K562 (cell line): ENCODE measurements around the gene SPI1. TPM values are rescaled to one million over a fixed set of nuclear protein-coding genes. Genes with fewer than 3 reads are reported as not detected.

Experiments
- ATAC-seq: fragments of 200-7000 bp; cut with Tn5 transposase; 3 replicates; pipeline ENCODE4 v1.9.1; 2020; ENCODE audit warnings: moderate library complexity
- BruUV-seq: library from RNA; stranded (reverse); fragments of 400-500 nt; replicated peaks from 2 replicates; lab custom pipeline; 2021; lab: Mats Ljungman, UMichigan
- CTCF ChIA-PET: fragments of 300-600 bp; formaldehyde crosslinking; extraction: SDS; loops from one replicate; lab custom pipeline; 2021; ENCODE audit warnings: low intra/inter-chr PET ratio; lab: Yijun Ruan, JAX
- POLR2A ChIA-PET: fragments of 300-600, 350-650 bp; sonication (Branson Sonifier 250); formaldehyde crosslinking; extraction: SDS; loops from one replicate; lab custom pipeline; 2021; ENCODE audit warnings: antibody characterized with exemption, inconsistent platforms; lab: Yijun Ruan, JAX
- DNase-seq, 4 experiments: peaks; one replicate each; pipeline versions ENCODE4 v3.0.0 to v3.0.0-alpha.2; 2011 to 2018; ENCODE audit warnings: low spot score in 3 of 4, mixed read lengths in 3 of 4; ENCODE audit errors: extremely low read depth in 1 of 4
- FAIRE-seq: peaks from 2 replicates; lab custom pipeline; 2011; peaks lifted over from hg19 to GRCh38; lab: Jason Lieb, UNC
- H2AFZ ChIP-seq: 2 replicates; pipeline ENCODE4 v1.6.0; 2011; ENCODE audit warnings: low read depth, low read length, control low read depth, inconsistent platforms
- H3K27ac ChIP-seq: fragments of 200-600 bp; 3 replicates; pipeline ENCODE4 v1.8.0; 2011; ENCODE audit warnings: low read depth, mild to moderate bottlenecking, control low read depth, inconsistent platforms, low read length, moderate library complexity, mixed read lengths; ENCODE audit errors: extremely low read depth
- H3K27me3 ChIP-seq, 2 experiments: fragments of 300-600 bp in 1 of 2; 2 replicates in 1 of 2; 3 replicates in 1 of 2; pipeline versions ENCODE4 v1.6.0 to v1.8.0; 2011; ENCODE audit warnings: inconsistent platforms in 2 of 2, low read length in 2 of 2, mild to moderate bottlenecking in 1 of 2, mixed read lengths in 1 of 2, moderate library complexity in 1 of 2; ENCODE audit not compliant: control insufficient read depth in 2 of 2, insufficient read depth in 2 of 2
- H3K36me3 ChIP-seq: fragments of 300-600 bp; 3 replicates; pipeline ENCODE4 v1.8.0; 2011; ENCODE audit warnings: mild to moderate bottlenecking, low read length, inconsistent platforms; ENCODE audit not compliant: control insufficient read depth, insufficient read depth
- H3K4me1 ChIP-seq, 2 experiments: fragments of 200-600 bp in 1 of 2; replicated peaks in 1 of 2; 2 replicates in 1 of 2; 3 replicates in 1 of 2; pipeline versions ENCODE4 v1.5.1 to v1.8.0; 2011; ENCODE audit warnings: inconsistent platforms in 2 of 2, low read length in 2 of 2, mild to moderate bottlenecking in 1 of 2, mixed read lengths in 1 of 2, moderate library complexity in 1 of 2; ENCODE audit not compliant: control insufficient read depth in 2 of 2, insufficient read depth in 2 of 2
- H3K4me2 ChIP-seq: 2 replicates; pipeline ENCODE4 v1.6.1; 2011; ENCODE audit warnings: low read length, control low read depth, inconsistent platforms, mixed read lengths; ENCODE audit not compliant: insufficient read depth
- H3K4me3 ChIP-seq: fragments of 200-600 bp; sonication (generic), shearing (Covaris generic); 2 replicates; pipeline ENCODE4 v1.5.1; 2016; ENCODE audit warnings: control low read depth, inconsistent platforms
- H3K79me2 ChIP-seq: fragments of 200-600 bp; 3 replicates; pipeline ENCODE4 v1.8.0; 2011; ENCODE audit warnings: low read length, inconsistent platforms; ENCODE audit not compliant: control insufficient read depth, insufficient read depth
- H3K9ac ChIP-seq, 2 experiments: 2 replicates each; pipeline versions ENCODE4 v1.6.0 to v1.6.1; 2011; ENCODE audit warnings: low read depth in 2 of 2, low read length in 2 of 2, control low read depth in 1 of 2, inconsistent platforms in 1 of 2, mild to moderate bottlenecking in 1 of 2, mixed read lengths in 1 of 2; ENCODE audit not compliant: insufficient read depth in 1 of 2
- H3K9me1 ChIP-seq: one replicate; pipeline ENCODE4 v1.6.0; 2011; ENCODE audit warnings: inconsistent platforms, mild to moderate bottlenecking, low read length, moderate library complexity; ENCODE audit not compliant: control insufficient read depth, insufficient read depth
- H3K9me3 ChIP-seq: replicated peaks from 2 replicates; pipeline ENCODE4 v1.5.1; 2011; ENCODE audit warnings: low read depth, low read length, inconsistent platforms; ENCODE audit not compliant: control insufficient read depth, insufficient read depth
- H4K20me1 ChIP-seq: replicated peaks from 2 replicates; pipeline ENCODE4 v1.6.1; 2011; ENCODE audit warnings: low read length, inconsistent platforms, mixed read lengths; ENCODE audit not compliant: control insufficient read depth, insufficient read depth
- ARID1B ChIP-seq: fragments of 450-650 bp; IDR thresholded peaks from 2 replicates; pipeline ENCODE4 v1.6.1; 2016; ENCODE audit warnings: antibody characterized with exemption, mild to moderate bottlenecking, inconsistent platforms
- CBFA2T3 ChIP-seq: fragments of 450-650 bp; IDR thresholded peaks from 2 replicates; pipeline ENCODE4 v1.6.1; 2017
- DPF2 ChIP-seq: fragments of 450-650 bp; IDR thresholded peaks from 2 replicates; pipeline ENCODE4 v1.6.1; 2016
- EGR1 ChIP-seq: fragments of 450-650 bp; conservative IDR thresholded peaks from 2 replicates; pipeline ENCODE4 v1.6.1; 2017; ENCODE audit warnings: mild to moderate bottlenecking
- HDAC1 ChIP-seq, 2 experiments: fragments of 450-650 bp; IDR thresholded peaks; 2 replicates each; pipeline ENCODE4 v1.6.1; 2016 to 2017; ENCODE audit warnings: inconsistent platforms in 1 of 2, mild to moderate bottlenecking in 1 of 2, moderate library complexity in 1 of 2
- KDM1A ChIP-seq, 2 experiments: fragments of 450-650 bp; IDR thresholded peaks; 2 replicates each; pipeline ENCODE4 v1.6.1; 2016; ENCODE audit warnings: mild to moderate bottlenecking in 2 of 2
- MEIS2 ChIP-seq: fragments of 450-650 bp; IDR thresholded peaks from 2 replicates; pipeline ENCODE4 v1.6.1; 2014; ENCODE audit warnings: mild to moderate bottlenecking; ENCODE audit not compliant: partially characterized antibody
- MXD1 ChIP-seq: fragments of 250-450 bp; sonication (Bioruptor Pico); IDR thresholded peaks from 2 replicates; pipeline ENCODE4 v1.8.0; 2021; ENCODE audit warnings: borderline replicate concordance, mild to moderate bottlenecking, moderate library complexity; ENCODE audit not compliant: poor library complexity, severe bottlenecking
- NEUROD1 ChIP-seq: fragments of 150-350 bp; IDR thresholded peaks from 2 replicates; pipeline ENCODE4 v1.6.1; 2014; ENCODE audit warnings: borderline replicate concordance, low read length, low read depth; ENCODE audit not compliant: partially characterized antibody
- NFIC ChIP-seq: fragments of 450-650 bp; IDR thresholded peaks from 2 replicates; pipeline ENCODE4 v1.6.1; 2017; ENCODE audit warnings: mild to moderate bottlenecking, inconsistent platforms
- POU5F1 ChIP-seq: fragments of 150-350 bp; IDR thresholded peaks from 2 replicates; pipeline ENCODE4 v1.6.1; 2014; ENCODE audit warnings: borderline replicate concordance, low read length, low read depth, mild to moderate bottlenecking; ENCODE audit not compliant: partially characterized antibody
- RCOR1 ChIP-seq, 2 experiments: IDR thresholded peaks; 2 replicates each; pipeline ENCODE4 v1.6.1; 2012; ENCODE audit warnings: low read depth in 2 of 2, low read length in 2 of 2, borderline replicate concordance in 1 of 2, improper control_type of control experiment in 1 of 2
- SOX6 ChIP-seq: fragments of 450-650 bp; IDR thresholded peaks from 2 replicates; pipeline ENCODE4 v1.6.1; 2014; ENCODE audit warnings: mild to moderate bottlenecking
- STAT5A ChIP-seq: IDR thresholded peaks from 2 replicates; pipeline ENCODE4 v1.6.1; 2012; ENCODE audit warnings: low read length, inconsistent platforms, borderline replicate concordance
- ZBTB1 ChIP-seq: sonication (generic); formaldehyde crosslinking; IDR thresholded peaks from 2 replicates; pipeline ENCODE4 v1.8.1; 2023; ENCODE audit warnings: missing genetic modification reagents, low read depth, mild to moderate bottlenecking, borderline replicate concordance
- ZNF551 ChIP-seq: fragments of 250-450 bp; sonication (Bioruptor Pico); IDR thresholded peaks from 2 replicates; pipeline ENCODE4 v1.5.0; 2021; ENCODE audit warnings: mild to moderate bottlenecking, moderate library complexity
- ZNF740 ChIP-seq, 3 experiments: fragments of 200-800 bp in 1 of 3; sonication (Bioruptor generic) in 1 of 3; sonication (generic) in 1 of 3; formaldehyde crosslinking in 1 of 3; IDR thresholded peaks; 2 replicates each; pipeline versions ENCODE4 v1.6.1 to v1.8.0; 2016 to 2022; ENCODE audit warnings: mild to moderate bottlenecking in 2 of 3, missing compliant biosample characterization in 2 of 3, missing genetic modification characterization in 2 of 3, missing genetic modification reagents in 1 of 3
- WGBS: fragments of 100-300 bp; shearing (Covaris generic); methylation state at CpG from one replicate; pipeline ENCODE4 v1.1.6; 2016; ENCODE audit warnings: low coverage, mixed read lengths; ENCODE audit not compliant: insufficient coverage; ENCODE audit errors: missing lambda C conversion rate; 5-methylcytosine and 5-hydroxymethylcytosine counted together
- in situ Hi-C: fragments of 300-500 bp; cut with MboI; formaldehyde crosslinking; loops from 4 replicates; pipeline ENCODE4 v1.15.0; 2018; ENCODE audit warnings: inconsistent platforms, mixed read lengths
- intact Hi-C: fragments of 100-400 bp; cut with micrococcal nuclease; formaldehyde crosslinking; loops from 2 replicates; pipeline ENCODE4 v1.14.2; 2022
- polyA plus RNA-seq, 8 experiments: library from polyadenylated mRNA; depleted of rRNA in 4 of 8; stranded (reverse) in 5 of 8; unstranded in 3 of 8; fragments of >200 nt; fragmentation: Nextera tagmentation in 2 of 8; fragmentation: Illumina TruSeq in 1 of 8; extraction: Ambion mirVana in 2 of 8; extraction: Trizol in 1 of 8; gene quantifications; 2 replicates each; pipeline versions ENCODE4 v1.2.1 to v1.2.3, GENCODE V29; 2011 to 2014; ENCODE audit warnings: inconsistent platforms in 1 of 8, missing spikeins in 1 of 8
- total RNA-seq, 7 experiments: library from RNA; depleted of rRNA in 6 of 7; stranded (reverse); fragments of >200 nt in 6 of 7; fragmentation: Illumina TruSeq in 2 of 7; extraction: Trizol in 2 of 7; gene quantifications; 2 replicates each; pipeline versions ENCODE4 v1.2.1 to v1.2.3, GENCODE V29; 2011 to 2021; ENCODE audit warnings: low replicate concordance in 1 of 7
- TF ChIP-seq, protein P1 (sequence below): fragments of 450-650 bp; IDR thresholded peaks from 2 replicates; pipeline ENCODE4 v1.6.1; 2016

Gene SPI1
- total and polyA plus RNA-seq, 9 of the 15 experiments (the other 6 are each of a cell fraction or from before 2014, with no cell fraction given) = 0.10 to 33.7 (median 10.3) TPM

- TF ChIP-seq MXD1 (CRISPR knock-in tag) (no peak), STAT5A (no peak)
Observed at GRCh38 chr11:47372422-47372821, 5.9 kb downstream of the SPI1 start (continued).

GRCh38 chr11:47369676-47370075 is 8.7 kb downstream of the SPI1 start:
- DNase-seq (peak in 1 of 4 experiments; percentile 40), FAIRE-seq (peak; percentile 35), ATAC-seq (peak; percentile 12; the same call in 2 of the 3 replicates)
- Histone ChIP-seq H3K27me3 (no peaks in the 10 kb centered on the region), H3K9me1 (no peaks in the 10 kb centered on the region), H3K4me3 (no peak overlapping the region), H3K79me2 (no peaks in the 10 kb centered on the region), H3K4me2 (peak overlapping the region; percentile 31; the same call in 1 of the 2 replicates), H3K9ac (no peak overlapping the region; a peak in 1 of 4 replicates), H3K9me3 (no peaks in the 10 kb centered on the region), H4K20me1 (no peaks in the 10 kb centered on the region), H3K4me1 (peaks cover 12 to 26% of the 10 kb centered on the region in 2 experiments; a peak in 4 of 5 replicates), H3K36me3 (peaks cover 7% of the 10 kb centered on the region; the same call in 1 of the 3 replicates), H3K27ac (no peak overlapping the region), H2AFZ (peak overlapping the region; percentile 38; the same call in 1 of the 2 replicates)
- CTCF ChIA-PET = no interaction called here
- TF ChIP-seq RCOR1 (IDR thresholded peaks at IDR 0.05; ENCODE audit: borderline replicate concordance in 1 of 2, low read depth in 2 of 2, low read length in 2 of 2) (peak in 1 of 2 experiments; percentile 24; a peak in 1 of 4 replicates), SOX6 (peak; percentile 55; the same call in 1 of the 2 replicates), ZNF551 (CRISPR knock-in tag) (no peak), KDM1A (IDR thresholded peaks at IDR 0.05) (peak; percentile 63 to 74), MEIS2 (peak; percentile 45), ZBTB1 (CRISPR knock-in tag) (peak; percentile 86; the same call in 1 of the 2 replicates), NFIC (0 out of 2 replicates have a peak, but pooled peaks have one; percentile 4), ARID1B (peak; percentile 62), POU5F1 (no peak), DPF2 (peak; percentile 60), ZNF740 (CRISPR knock-in tag; IDR thresholded peaks at IDR 0.05) (no peak), ZNF740 (tag; IDR thresholded peaks at IDR 0.05) (no peak), CBFA2T3 (peak; percentile 53), EGR1 (0 out of 2 replicates have a peak, but pooled peaks have one; percentile 39), HDAC1 (IDR thresholded peaks at IDR 0.05) (peak in 1 of 2 experiments; percentile 52; a peak in 2 of 4 replicates), NEUROD1 (no peak)
- TF ChIP-seq, protein P1, sequence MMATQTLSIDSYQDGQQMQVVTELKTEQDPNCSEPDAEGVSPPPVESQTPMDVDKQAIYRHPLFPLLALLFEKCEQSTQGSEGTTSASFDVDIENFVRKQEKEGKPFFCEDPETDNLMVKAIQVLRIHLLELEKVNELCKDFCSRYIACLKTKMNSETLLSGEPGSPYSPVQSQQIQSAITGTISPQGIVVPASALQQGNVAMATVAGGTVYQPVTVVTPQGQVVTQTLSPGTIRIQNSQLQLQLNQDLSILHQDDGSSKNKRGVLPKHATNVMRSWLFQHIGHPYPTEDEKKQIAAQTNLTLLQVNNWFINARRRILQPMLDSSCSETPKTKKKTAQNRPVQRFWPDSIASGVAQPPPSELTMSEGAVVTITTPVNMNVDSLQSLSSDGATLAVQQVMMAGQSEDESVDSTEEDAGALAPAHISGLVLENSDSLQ = peak; percentile 34; the same call in 1 of the 2 replicates
- BruUV-seq = no TSS peak
- WGBS = 4% methylated on average over 3 of the region's 3 CpGs
- in situ Hi-C loops = loop anchor here (5.0 kb wide), 1 partner anchor 38 kb away; the partner anchor contains the start of gene SLC39A13
- POLR2A ChIA-PET = interaction anchor here (0.7 to 1.1 kb wide), 3 partner anchors 11 to 978 kb away, joined by 3 to 5 read pairs (median 4); no protein-coding TSS in a partner anchor
- intact Hi-C loops = loop anchor here (10.0 kb wide), 1 partner anchor 245 kb away; no protein-coding TSS in a partner anchor
